ENCODE measurements around the gene NAALAD2. TPM values are rescaled to one million over a fixed set of nuclear protein-coding genes. Genes with fewer than 3 reads are reported as not detected.
"Not testable (repeated sequence)": the region's sequence is repeated elsewhere in the genome, so short reads cannot be mapped to it uniquely, and the experiment has no call there.

Gene NAALAD2
- total and polyA plus RNA-seq, 2 donors (not counting 1 experiment from before 2014, with no cell fraction given) = not detected

DNA sequence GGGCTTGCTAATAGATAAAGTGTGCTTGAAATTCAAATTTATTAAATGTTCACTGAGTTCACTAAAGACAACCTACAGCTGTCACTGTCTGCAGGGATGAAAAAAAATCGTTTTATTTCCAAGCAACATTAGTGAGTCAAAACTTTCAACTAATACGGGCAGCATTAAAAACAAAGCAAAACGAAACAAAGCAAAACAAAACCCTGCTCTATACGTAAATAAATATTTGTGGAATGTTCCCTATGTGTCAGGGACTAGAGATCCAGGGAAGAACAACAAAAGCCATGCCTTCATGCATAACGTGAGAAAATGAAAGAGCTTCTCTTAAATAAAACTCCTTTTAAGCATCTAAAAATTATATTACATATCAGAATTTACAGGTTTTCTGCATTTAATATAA is 553 bp downstream of the NAALAD2 start:
- Histone ChIP-seq H3K4me1 (ENCODE audit: control insufficient read depth in 2 of 2, insufficient read depth in 2 of 2, low read length in 2 of 2) (peaks cover 9 to 10% of the 10 kb centered on the region in 2 donors), H3K36me3 (replicated peaks in 1 of 2; ENCODE audit: control extremely low read depth in 1 of 2, control insufficient read depth in 1 of 2, extremely low read depth in 1 of 2, insufficient read depth in 2 of 2, low read length in 1 of 2) (no peaks in the 10 kb centered on the region), H3K27me3 (replicated peaks in 1 of 4; ENCODE audit: control extremely low read depth in 1 of 4, control insufficient read depth in 3 of 4, insufficient read depth in 4 of 4, low read length in 3 of 4) (peaks cover 0 to 17% (median 16%) of the 10 kb centered on the region in 4 experiments), H3K9ac (ENCODE audit: low read length) (no peak overlapping the region), H3K9me3 (ENCODE audit: control extremely low read depth in 1 of 3, control insufficient read depth in 2 of 3, insufficient read depth in 1 of 3, low read length in 2 of 3) (peaks cover 0 to 5% (median 0%) of the 10 kb centered on the region in 3 donors), H4K20me1 (ENCODE audit: control insufficient read depth, insufficient read depth, low read length, poor library complexity, severe bottlenecking) (no peaks in the 10 kb centered on the region), H3K27ac (ENCODE audit: low read length in 2 of 2) (no peak overlapping the region), H3K4me3 (ENCODE audit: control extremely low read depth in 1 of 5, extremely low read depth in 1 of 5, insufficient read depth in 1 of 5, low read depth in 2 of 5, low read length in 4 of 5) (peak overlapping the region in 1 of 5 experiments; percentile 22), H3K79me2 (ENCODE audit: control insufficient read depth, insufficient read depth, low read length) (no peaks in the 10 kb centered on the region), H2AFZ (ENCODE audit: insufficient read depth, low read depth, low read length, poor library complexity, severe bottlenecking) (no peak overlapping the region), H3K4me2 (replicated peaks; ENCODE audit: low read depth, low read length, poor library complexity, severe bottlenecking) (peak overlapping the region; percentile 39)
- CTCF ChIA-PET = no interaction called here
- intact Hi-C loops (cut with micrococcal nuclease) = no loop called here
- TF ChIP-seq CTCF (IDR thresholded peaks at IDR 0.05) (no peak), EZH2 (IDR thresholded peaks at IDR 0.05; ENCODE audit: borderline replicate concordance, insufficient read depth, low read depth, low read length, poor library complexity, severe bottlenecking) (no peak)
- ATAC-seq (ENCODE audit: low read depth) (no peak), DNase-seq (no peak)
- Mint-ChIP-seq H3K9me3 (ENCODE audit: insufficient read depth) (no peaks in the 10 kb centered on the region), H3K27me3 (peaks cover 41% of the 10 kb centered on the region), H3K4me1 (peaks cover 12% of the 10 kb centered on the region), H3K27ac (no peak overlapping the region), H3K4me3 (peak overlapping the region; percentile 48)
- POLR2A ChIA-PET = no interaction called here
- WGBS (ENCODE audit: insufficient coverage) = no CpG with 5 or more reads among the region's 5 CpGs

DNA sequence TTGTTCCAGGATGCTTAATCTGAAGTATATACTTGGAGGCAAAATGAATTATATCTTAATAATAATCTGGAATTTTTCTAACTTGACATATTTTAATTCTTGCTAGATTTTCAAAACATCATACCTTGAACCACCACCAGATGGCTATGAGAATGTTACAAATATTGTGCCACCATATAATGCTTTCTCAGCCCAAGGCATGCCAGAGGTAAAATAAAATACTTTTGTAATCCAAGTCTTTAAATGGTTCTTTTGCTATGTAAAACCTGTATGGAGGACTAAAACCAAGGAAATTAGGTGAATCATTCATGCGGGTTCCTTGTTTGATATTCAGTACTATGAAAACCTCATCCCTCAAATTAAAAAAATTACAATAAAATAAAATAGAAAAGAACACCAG is 14.4 kb downstream of the NAALAD2 start:
- Histone ChIP-seq H4K20me1 (ENCODE audit: control insufficient read depth, insufficient read depth, low read length, poor library complexity, severe bottlenecking) (no peaks in the 10 kb centered on the region), H3K36me3 (replicated peaks in 1 of 2; ENCODE audit: control extremely low read depth in 1 of 2, control insufficient read depth in 1 of 2, extremely low read depth in 1 of 2, insufficient read depth in 2 of 2, low read length in 1 of 2) (no peaks in the 10 kb centered on the region), H3K79me2 (ENCODE audit: control insufficient read depth, insufficient read depth, low read length) (no peaks in the 10 kb centered on the region), H3K4me1 (ENCODE audit: control insufficient read depth in 2 of 2, insufficient read depth in 2 of 2, low read length in 2 of 2) (no peaks in the 10 kb centered on the region), H3K9me3 (ENCODE audit: control extremely low read depth in 1 of 3, control insufficient read depth in 2 of 3, insufficient read depth in 1 of 3, low read length in 2 of 3) (no peaks in the 10 kb centered on the region), H2AFZ (ENCODE audit: insufficient read depth, low read depth, low read length, poor library complexity, severe bottlenecking) (no peak overlapping the region), H3K4me3 (ENCODE audit: control extremely low read depth in 1 of 5, extremely low read depth in 1 of 5, insufficient read depth in 1 of 5, low read depth in 2 of 5, low read length in 4 of 5) (no peak overlapping the region), H3K27ac (ENCODE audit: low read length in 2 of 2) (no peak overlapping the region), H3K9ac (ENCODE audit: low read length) (no peak overlapping the region), H3K27me3 (replicated peaks in 1 of 4; ENCODE audit: control extremely low read depth in 1 of 4, control insufficient read depth in 3 of 4, insufficient read depth in 4 of 4, low read length in 3 of 4) (no peaks in the 10 kb centered on the region), H3K4me2 (replicated peaks; ENCODE audit: low read depth, low read length, poor library complexity, severe bottlenecking) (no peak overlapping the region)
- CTCF ChIA-PET = no interaction called here
- POLR2A ChIA-PET = no interaction called here
- H3K4me1 Mint-ChIP-seq = no peaks in the 10 kb centered on the region
- TF ChIP-seq EZH2 (IDR thresholded peaks at IDR 0.05; ENCODE audit: borderline replicate concordance, insufficient read depth, low read depth, low read length, poor library complexity, severe bottlenecking) = no peak
- no peak for TF ChIP-seq CTCF (IDR thresholded peaks at IDR 0.05)
- no CpG with 5 or more reads among the region's 1 CpG for WGBS (ENCODE audit: insufficient coverage)
- intact Hi-C loops (cut with micrococcal nuclease) = no loop called here
- no peak overlapping the region for H3K4me3 Mint-ChIP-seq
- no peak overlapping the region for H3K27ac Mint-ChIP-seq
- ATAC-seq (ENCODE audit: low read depth) (no peak), DNase-seq (no peak)
- peaks cover 3% of the 10 kb centered on the region for H3K27me3 Mint-ChIP-seq
- H3K9me3 Mint-ChIP-seq (ENCODE audit: insufficient read depth) = no peaks in the 10 kb centered on the region

GRCh38 chr11:90166982-90167573 is 32.6 kb downstream of the NAALAD2 start:
- H3K27ac Mint-ChIP-seq; H3K9me3 Mint-ChIP-seq (ENCODE audit: insufficient read depth); H3K4me3 Mint-ChIP-seq; H3K4me3 ChIP-seq (ENCODE audit: control extremely low read depth in 1 of 5, extremely low read depth in 1 of 5, insufficient read depth in 1 of 5, low read depth in 2 of 5, low read length in 4 of 5); H3K79me2 ChIP-seq (ENCODE audit: control insufficient read depth, insufficient read depth, low read length); H3K4me1 Mint-ChIP-seq; DNase-seq; H3K9me3 ChIP-seq (ENCODE audit: control extremely low read depth in 1 of 3, control insufficient read depth in 2 of 3, insufficient read depth in 1 of 3, low read length in 2 of 3); CTCF ChIA-PET; POLR2A ChIA-PET; H3K27me3 ChIP-seq (replicated peaks in 1 of 4; ENCODE audit: control extremely low read depth in 1 of 4, control insufficient read depth in 3 of 4, insufficient read depth in 4 of 4, low read length in 3 of 4); H3K4me1 ChIP-seq (ENCODE audit: control insufficient read depth in 2 of 2, insufficient read depth in 2 of 2, low read length in 2 of 2); H3K9ac ChIP-seq (ENCODE audit: low read length); H3K4me2 ChIP-seq (replicated peaks; ENCODE audit: low read depth, low read length, poor library complexity, severe bottlenecking); intact Hi-C loops (cut with micrococcal nuclease); ATAC-seq (ENCODE audit: low read depth); H4K20me1 ChIP-seq (ENCODE audit: control insufficient read depth, insufficient read depth, low read length, poor library complexity, severe bottlenecking); H2AFZ ChIP-seq (ENCODE audit: insufficient read depth, low read depth, low read length, poor library complexity, severe bottlenecking); H3K27me3 Mint-ChIP-seq; H3K27ac ChIP-seq (ENCODE audit: low read length in 2 of 2); H3K36me3 ChIP-seq (replicated peaks in 1 of 2; ENCODE audit: control extremely low read depth in 1 of 2, control insufficient read depth in 1 of 2, extremely low read depth in 1 of 2, insufficient read depth in 2 of 2, low read length in 1 of 2): not testable (repeated sequence)
- WGBS (ENCODE audit: insufficient coverage) = 97% methylated on average over 26 of the region's 49 CpGs

Measured in B cell (primary cell).